OCI-LY7 (cell line): ENCODE data around the gene MAP1LC3B. TPM values are rescaled to one million over a fixed set of nuclear protein-coding genes. Genes with fewer than 3 reads are reported as not detected.

Source experiments
- BruUV-seq: library from RNA; stranded (reverse); fragments of 400-500 nt; replicated peaks from 2 replicates; lab custom pipeline; 2021; lab: Mats Ljungman, UMichigan
- CTCF ChIA-PET: fragments of 300-600 bp; sonication (Branson Sonifier 250); formaldehyde crosslinking; loops from one replicate; lab custom pipeline; 2022; ENCODE audit warnings: antibody characterized with exemption; ENCODE audit not compliant: unreplicated experiment; lab: Charles Lee
- POLR2A ChIA-PET: fragments of 300-600 bp; sonication (Branson Sonifier 250); formaldehyde crosslinking; loops from one replicate; lab custom pipeline; 2022; ENCODE audit warnings: antibody characterized with exemption; lab: Charles Lee
- DNase-seq: peaks from one replicate; pipeline ENCODE4 v3.0.0-alpha.2; 2015; ENCODE audit warnings: low spot score
- H2AFZ ChIP-seq: fragments of 200-600 bp; sonication (generic), shearing (Covaris generic); 2 replicates; pipeline ENCODE4 v1.6.1; 2014; ENCODE audit warnings: mild to moderate bottlenecking, antibody characterized with exemption, low read length, moderate library complexity
- H3K27ac ChIP-seq: fragments of 200-600 bp; sonication (generic); 2 replicates; pipeline ENCODE4 v1.5.1; 2014; ENCODE audit warnings: mixed run types, low read depth, mild to moderate bottlenecking, moderate library complexity, low read length, inconsistent platforms; ENCODE audit not compliant: poor library complexity, severe bottlenecking
- H3K36me3 ChIP-seq: fragments of 200-600 bp; sonication (generic); 2 replicates; pipeline ENCODE4 v1.6.1; 2014; ENCODE audit warnings: mild to moderate bottlenecking, antibody characterized with exemption, low read length, moderate library complexity, mixed read lengths; ENCODE audit not compliant: insufficient read depth
- H3K4me1 ChIP-seq: fragments of 200-600 bp; sonication (generic); 2 replicates; pipeline ENCODE4 v1.5.1; 2014; ENCODE audit warnings: mild to moderate bottlenecking, low read length; ENCODE audit not compliant: insufficient read depth, poor library complexity, severe bottlenecking
- H3K4me2 ChIP-seq: fragments of 200-600 bp; sonication (generic); 2 replicates; pipeline ENCODE4 v1.6.1; 2014; ENCODE audit warnings: mild to moderate bottlenecking, low read length
- H3K4me3 ChIP-seq: fragments of 200-600 bp; sonication (generic); 2 replicates; pipeline ENCODE4 v1.5.1; 2014; ENCODE audit warnings: mild to moderate bottlenecking, low read depth, low read length; ENCODE audit not compliant: poor library complexity, severe bottlenecking
- H3K79me2 ChIP-seq: fragments of 200-600 bp; sonication (generic); 2 replicates; pipeline ENCODE4 v1.6.1; 2016; ENCODE audit warnings: low read depth, mild to moderate bottlenecking, low read length, moderate library complexity, mixed read lengths; ENCODE audit not compliant: insufficient read depth
- H3K9me2 ChIP-seq: fragments of 200-600 bp; sonication (generic); 2 replicates; pipeline ENCODE4 v1.6.1; 2016; ENCODE audit warnings: mild to moderate bottlenecking, low read length, mixed read lengths; ENCODE audit not compliant: insufficient read depth
- H3K9me3 ChIP-seq: fragments of 200-600 bp; sonication (generic); 2 replicates; pipeline ENCODE4 v1.6.1; 2014; ENCODE audit warnings: mild to moderate bottlenecking, mixed run types, low read length, mixed read lengths
- H4K20me1 ChIP-seq: fragments of 200-600 bp; sonication (generic); 2 replicates; pipeline ENCODE4 v1.6.1; 2014; ENCODE audit warnings: mild to moderate bottlenecking, antibody characterized with exemption, low read length, moderate library complexity, mixed read lengths; ENCODE audit not compliant: insufficient read depth
- CTCF ChIP-seq: fragments of 200-600 bp; sonication (generic); conservative IDR thresholded peaks from 2 replicates; pipeline ENCODE4 v1.5.1; 2014; ENCODE audit warnings: mild to moderate bottlenecking, antibody characterized with exemption, low read length, moderate library complexity, mixed read lengths
- EZH2phosphoT487 ChIP-seq: fragments of 200-600 bp; sonication (generic); IDR thresholded peaks from 2 replicates; pipeline ENCODE4 v1.6.1; 2018; ENCODE audit warnings: low read depth, borderline replicate concordance, mild to moderate bottlenecking, mixed run types, antibody characterized with exemption, low read length, moderate library complexity, mixed read lengths
- intact Hi-C: fragments of 100-400 bp; cut with micrococcal nuclease; formaldehyde crosslinking; loops from one replicate; pipeline ENCODE4 v1.10.0; 2022; ENCODE audit not compliant: unreplicated experiment
- total RNA-seq, 2 experiments: library from RNA; depleted of rRNA in 1 of 2; stranded (reverse); fragments of >200 nt in 1 of 2; shearing (Covaris generic) in 1 of 2; gene quantifications; 2 replicates each; pipeline ENCODE4 v1.2.3, GENCODE V29; 2014 to 2022

The MAP1LC3B gene
- total RNA-seq, 2 experiments from 2014 or later: 15.3 to 43.8 TPM

- ChIA-PET POLR2A (no interaction called here), CTCF (no interaction called here)
- H4K20me1 ChIP-seq: no peaks in the 10 kb centered on the region
Measured at GRCh38 chr16:87371261-87371866, 20.8 kb upstream of the MAP1LC3B start.

GRCh38 chr16:87372305-87372704 lies 19.8 kb upstream of the MAP1LC3B start:
- no peaks in the 10 kb centered on the region for H3K9me3 ChIP-seq
- H4K20me1 ChIP-seq: no peaks in the 10 kb centered on the region
- no peak overlapping the region for H3K27ac ChIP-seq
- no peak overlapping the region for H3K4me3 ChIP-seq
- TF ChIP-seq EZH2phosphoT487 (no peak), CTCF (no peak)
- H3K4me1 ChIP-seq: peaks cover 23% of the 10 kb centered on the region
- DNase-seq: no peak
- no peak overlapping the region for H2AFZ ChIP-seq
- ChIA-PET POLR2A (no interaction called here), CTCF (interaction anchor here (0.9 kb wide), 1 partner anchor 11 kb away, joined by 15 read pairs; the partner anchor contains the start of gene FBXO31)
- peaks cover 13% of the 10 kb centered on the region; the same call in 1 of the 2 replicates for H3K36me3 ChIP-seq
- H3K79me2 ChIP-seq: peaks cover 39% of the 10 kb centered on the region; the same call in 1 of the 2 replicates
- BruUV-seq: no TSS peak
- H3K9me2 ChIP-seq: no peaks in the 10 kb centered on the region
- intact Hi-C loops: no loop called here
- no peak overlapping the region for H3K4me2 ChIP-seq

More at GRCh38 chr16:87371261-87371866, 20.8 kb upstream of the MAP1LC3B start:
- TF ChIP-seq EZH2phosphoT487: no peak
- Histone ChIP-seq H3K79me2 (peaks cover 32% of the 10 kb centered on the region; the same call in 1 of the 2 replicates), H2AFZ (no peak overlapping the region), H3K9me2 (no peaks in the 10 kb centered on the region), H3K4me2 (no peak overlapping the region), H3K4me1 (peaks cover 24% of the 10 kb centered on the region), H3K27ac (no peak overlapping the region), H3K9me3 (no peaks in the 10 kb centered on the region), H3K4me3 (no peak overlapping the region), H3K36me3 (peaks cover 16% of the 10 kb centered on the region; the same call in 1 of the 2 replicates)
- BruUV-seq: no TSS peak
- DNase-seq: no peak
- intact Hi-C loops: no loop called here

GRCh38 chr16:87374313-87374712 lies 17.8 kb upstream of the MAP1LC3B start:
- H3K4me1 ChIP-seq: peaks cover 3% of the 10 kb centered on the region
- CTCF ChIA-PET: no interaction called here
- H3K27ac ChIP-seq: no peak overlapping the region
- peaks cover 38% of the 10 kb centered on the region; the same call in 1 of the 2 replicates for H3K79me2 ChIP-seq
- H3K4me2 ChIP-seq: no peak overlapping the region
- intact Hi-C loops: no loop called here
- POLR2A ChIA-PET: no interaction called here
- H3K9me2 ChIP-seq: no peaks in the 10 kb centered on the region
- no peak overlapping the region for H2AFZ ChIP-seq
- H4K20me1 ChIP-seq: no peaks in the 10 kb centered on the region
- H3K4me3 ChIP-seq: no peak overlapping the region
- H3K36me3 ChIP-seq: peaks cover 20% of the 10 kb centered on the region
- TF ChIP-seq EZH2phosphoT487: no peak
- TF ChIP-seq CTCF: no peak
- DNase-seq: no peak
- BruUV-seq: no TSS peak
- no peaks in the 10 kb centered on the region for H3K9me3 ChIP-seq
